Spinal cord (tissue), 10 donors: ENCODE results near the gene NDST3. TPM values are rescaled to one million over a fixed set of nuclear protein-coding genes. Genes with fewer than 3 reads are reported as not detected.

ENCODE experiments used
- DNase-seq, 6 donors: peaks; one replicate each; pipeline versions ENCODE4 v3.0.0 to v3.0.0-alpha.2; 2013 to 2015; ENCODE audit warnings: low spot score in 6 of 6, low read depth in 4 of 6
- H3K27ac ChIP-seq: one replicate; pipeline ENCODE4 v1.5.1; 2013; ENCODE audit warnings: low read depth, low read length, control low read depth
- H3K27me3 ChIP-seq: one replicate; pipeline ENCODE4 v1.6.1; 2013; ENCODE audit warnings: low read length; ENCODE audit not compliant: control insufficient read depth, insufficient read depth
- H3K36me3 ChIP-seq: one replicate; pipeline ENCODE4 v1.6.1; 2013; ENCODE audit warnings: low read length; ENCODE audit not compliant: control insufficient read depth, insufficient read depth
- H3K4me1 ChIP-seq: one replicate; pipeline ENCODE4 v1.6.1; 2013; ENCODE audit warnings: low read length; ENCODE audit not compliant: control insufficient read depth, insufficient read depth
- H3K4me3 ChIP-seq: one replicate; pipeline ENCODE4 v1.5.1; 2013; ENCODE audit warnings: low read depth, low read length, control low read depth
- H3K9me3 ChIP-seq: one replicate; pipeline ENCODE4 v1.6.1; 2013; ENCODE audit warnings: low read length; ENCODE audit not compliant: control insufficient read depth, insufficient read depth
- WGBS: methylation state at CpG from one replicate; pipeline ENCODE4 v1.1.5; 2013; ENCODE audit warnings: missing lambda C conversion rate; ENCODE audit not compliant: insufficient coverage; 5-methylcytosine and 5-hydroxymethylcytosine counted together
- polyA plus RNA-seq, 2 donors: library from polyadenylated mRNA; unstranded; fragments of 120-200 nt; gene quantifications; one replicate each; pipeline ENCODE4 v1.2.1, GENCODE V29; 2013; ENCODE audit not compliant: insufficient read length in 2 of 2
- total RNA-seq, 2 donors: library from RNA; depleted of rRNA in 1 of 2; stranded (reverse); fragments of 120-200 nt in 1 of 2; fragments of >200 nt in 1 of 2; gene quantifications; one replicate each; pipeline versions ENCODE4 v1.2.3 to v1.2.4, GENCODE V29; 2013 to 2014
- donor health status: healthy.

The NDST3 gene
- total and polyA plus RNA-seq, 4 donors = 6.6 to 24.2 (median 9.8) TPM

GRCh38 chr4:118158763-118159375 lies 124.6 kb downstream of the NDST3 start:
- H3K27ac ChIP-seq = no peak overlapping the region
- H3K27me3 ChIP-seq = no peaks in the 10 kb centered on the region
- H3K4me3 ChIP-seq = no peak overlapping the region
- no peaks in the 10 kb centered on the region for H3K4me1 ChIP-seq
- no peaks in the 10 kb centered on the region for H3K36me3 ChIP-seq
- peaks cover 3% of the 10 kb centered on the region for H3K9me3 ChIP-seq
- WGBS = 60% methylated on average over 1 of the region's 2 CpGs
- DNase-seq = peak; percentile 4 to 68 (median 30)

DNA sequence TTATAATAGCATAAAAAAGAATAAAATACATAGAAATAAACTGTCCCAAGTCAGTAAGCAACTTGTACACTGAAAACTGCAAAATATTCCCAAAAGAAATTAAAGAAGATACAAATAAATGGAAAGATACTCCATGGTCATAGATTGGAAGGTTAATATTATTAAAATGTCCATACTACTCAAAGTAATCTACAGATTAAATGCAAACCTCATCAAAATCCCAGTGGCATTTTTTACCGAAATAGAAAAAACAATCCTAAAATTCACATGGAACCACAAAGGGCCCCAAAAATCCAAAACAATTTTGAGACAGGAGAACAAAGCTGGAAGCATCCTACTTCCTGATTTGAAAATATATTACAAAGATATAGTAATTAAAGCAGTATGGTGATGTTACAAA lies 133.0 kb downstream of the NDST3 start:
- peaks cover 6% of the 10 kb centered on the region for H3K9me3 ChIP-seq
- no peaks in the 10 kb centered on the region for H3K36me3 ChIP-seq
- no peak for DNase-seq
- H3K4me1 ChIP-seq = no peaks in the 10 kb centered on the region
- no peak overlapping the region for H3K27ac ChIP-seq
- no peaks in the 10 kb centered on the region for H3K27me3 ChIP-seq
- no peak overlapping the region for H3K4me3 ChIP-seq
- WGBS = no CpG with 5 or more reads among the region's 1 CpG

DNA sequence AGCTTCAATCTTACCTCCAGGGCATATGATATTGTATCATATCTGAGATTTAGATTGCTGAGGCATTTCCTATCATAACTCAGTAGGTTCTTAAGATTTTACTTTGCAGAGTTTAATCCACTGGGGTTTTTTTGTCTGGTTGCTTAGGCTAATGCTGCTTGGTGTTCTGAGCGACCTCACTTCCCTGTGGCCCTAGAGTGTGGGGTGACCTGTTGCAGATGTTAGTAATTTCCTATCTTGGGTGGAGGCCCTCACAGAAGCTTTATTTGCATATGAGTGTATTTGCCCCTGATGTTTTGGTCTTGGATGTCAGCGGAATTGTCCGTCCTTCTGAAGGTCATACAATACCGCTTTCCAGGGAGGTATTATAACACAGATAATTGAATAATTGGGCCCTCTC lies 137.1 kb downstream of the NDST3 start:
- H3K4me3 ChIP-seq = no peak overlapping the region
- WGBS = 89% methylated on average over 1 of the region's 4 CpGs

GRCh38 chr4:118173126-118173525 lies 138.8 kb downstream of the NDST3 start:
- Histone ChIP-seq H3K36me3 (no peaks in the 10 kb centered on the region), H3K4me3 (no peak overlapping the region), H3K27ac (no peak overlapping the region), H3K27me3 (no peaks in the 10 kb centered on the region), H3K9me3 (no peaks in the 10 kb centered on the region), H3K4me1 (no peaks in the 10 kb centered on the region)
- DNase-seq = no peak

More for the DNA sequence above, 137.1 kb downstream of the NDST3 start:
- Histone ChIP-seq H3K27ac (no peak overlapping the region), H3K4me1 (no peaks in the 10 kb centered on the region), H3K27me3 (no peaks in the 10 kb centered on the region), H3K36me3 (no peaks in the 10 kb centered on the region), H3K9me3 (peaks cover 5% of the 10 kb centered on the region)
- DNase-seq = no peak

- WGBS = 71% methylated on average over 3 of the region's 4 CpGs
- Histone ChIP-seq H3K27ac (no peak overlapping the region), H3K9me3 (no peaks in the 10 kb centered on the region), H3K27me3 (no peaks in the 10 kb centered on the region), H3K36me3 (no peaks in the 10 kb centered on the region), H3K4me3 (no peak overlapping the region), H3K4me1 (no peaks in the 10 kb centered on the region)
- DNase-seq = peak in 2 of 6 donors; percentile 3 to 66
Observed at GRCh38 chr4:118173956-118174725, 139.9 kb downstream of the NDST3 start.

DNA sequence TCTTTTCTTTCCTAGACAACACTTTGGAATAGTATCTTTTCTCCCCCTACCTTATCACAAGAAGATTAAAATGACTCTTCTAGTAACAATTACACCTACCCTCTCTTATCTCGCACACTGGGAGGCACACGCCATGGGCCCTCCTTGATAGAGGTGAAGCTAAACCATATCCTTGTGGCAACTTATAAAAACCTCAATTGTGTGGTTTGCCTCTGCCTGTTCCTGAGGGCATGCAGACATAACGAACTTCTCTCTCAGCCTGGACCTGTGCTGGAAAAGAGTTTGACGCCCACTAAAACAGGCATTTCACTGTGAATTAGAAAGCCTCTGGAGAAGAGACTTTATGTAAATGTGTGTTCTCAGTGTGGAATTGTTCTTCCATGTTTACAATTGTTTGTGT lies 141.2 kb downstream of the NDST3 start:
- H3K36me3 ChIP-seq = no peaks in the 10 kb centered on the region
- no peaks in the 10 kb centered on the region for H3K27me3 ChIP-seq
- 79% methylated on average over 3 of the region's 4 CpGs for WGBS
- H3K27ac ChIP-seq = no peak overlapping the region
- no peak overlapping the region for H3K4me3 ChIP-seq
- H3K9me3 ChIP-seq = no peaks in the 10 kb centered on the region
- no peak for DNase-seq
- H3K4me1 ChIP-seq = no peaks in the 10 kb centered on the region

GRCh38 chr4:118177126-118177525 lies 142.8 kb downstream of the NDST3 start:
- Histone ChIP-seq H3K27ac (no peak overlapping the region), H3K9me3 (no peaks in the 10 kb centered on the region), H3K36me3 (no peaks in the 10 kb centered on the region), H3K27me3 (no peaks in the 10 kb centered on the region), H3K4me3 (no peak overlapping the region), H3K4me1 (no peaks in the 10 kb centered on the region)
- no peak for DNase-seq

DNA sequence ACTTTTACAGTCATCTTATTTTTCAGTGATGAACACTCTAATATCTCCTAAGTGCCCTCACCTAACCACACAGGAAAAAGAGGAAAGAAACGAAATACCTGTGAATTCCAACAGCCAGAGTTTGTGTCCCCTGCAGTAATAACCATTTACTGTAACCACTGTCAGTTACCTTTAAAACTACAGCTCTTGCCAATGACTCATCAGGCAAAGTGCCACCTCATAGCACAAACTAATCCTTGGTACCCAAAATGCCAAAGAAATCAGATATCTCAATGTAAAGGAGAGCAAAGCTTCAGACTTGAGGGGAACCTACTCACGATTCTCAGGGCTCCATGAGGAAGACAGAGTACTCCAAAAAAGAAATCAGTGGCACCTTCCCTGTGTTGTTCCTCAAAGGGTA lies 146.5 kb downstream of the NDST3 start:
- Histone ChIP-seq H3K4me1 (no peaks in the 10 kb centered on the region), H3K27ac (no peak overlapping the region), H3K4me3 (no peak overlapping the region), H3K36me3 (no peaks in the 10 kb centered on the region), H3K9me3 (no peaks in the 10 kb centered on the region), H3K27me3 (no peaks in the 10 kb centered on the region)
- DNase-seq = no peak
- WGBS = 88% methylated on average over 1 of the region's 2 CpGs

DNA sequence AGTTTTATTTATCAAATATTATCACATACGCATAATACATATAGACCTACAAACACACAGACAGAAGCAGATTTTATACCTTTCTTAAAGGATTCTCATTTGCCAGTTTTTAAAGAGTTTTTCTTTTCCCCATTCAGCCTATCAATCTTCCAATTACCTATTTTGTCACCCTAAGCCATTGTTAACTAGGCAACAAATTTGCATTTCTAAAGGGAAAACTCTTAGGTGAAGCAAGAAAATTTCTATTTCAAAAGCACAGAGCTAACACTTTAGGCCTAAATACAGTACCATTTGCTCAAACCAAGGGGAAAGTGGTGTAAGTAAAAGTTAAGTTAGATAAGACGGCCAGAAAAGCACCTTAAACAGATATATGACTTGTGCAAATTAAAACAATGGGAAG lies 156.6 kb downstream of the NDST3 start:
- WGBS = no CpG with 5 or more reads among the region's 2 CpGs
- DNase-seq = no peak
- H3K4me3 ChIP-seq = no peak overlapping the region
- no peaks in the 10 kb centered on the region for H3K4me1 ChIP-seq
- H3K9me3 ChIP-seq = no peaks in the 10 kb centered on the region
- H3K27me3 ChIP-seq = no peaks in the 10 kb centered on the region
- H3K27ac ChIP-seq = no peak overlapping the region
- H3K36me3 ChIP-seq = no peaks in the 10 kb centered on the region

- WGBS = 95% methylated on average over 6 of the region's 6 CpGs
- Histone ChIP-seq H3K9me3 (no peaks in the 10 kb centered on the region), H3K27me3 (no peaks in the 10 kb centered on the region), H3K4me3 (no peak overlapping the region), H3K27ac (no peak overlapping the region), H3K36me3 (no peaks in the 10 kb centered on the region), H3K4me1 (no peaks in the 10 kb centered on the region)
- peak in 1 of 6 donors; percentile 6 for DNase-seq
Observed at GRCh38 chr4:118193421-118193820, 159.1 kb downstream of the NDST3 start.
